Stimulated activated CD8-positive, alpha-beta memory T cell treated with anti-CD3 and anti-CD28 coated beads, Interleukin-4, amount 100 ng/mL, for 4 hours (primary cell): Measurements from ENCODE around the gene TGM6.
"Not testable (repeated sequence)": the region's sequence is repeated elsewhere in the genome, so short reads cannot be mapped to it uniquely, and the experiment has no call there.

Experiments used
- DNase-seq, 2 donors: peaks; one replicate each; pipeline ENCODE4 v3.0.0-alpha.2; 2020; ENCODE audit warnings: low read depth in 2 of 2, low spot score in 1 of 2

Gene TGM6

GRCh38 chr20:2397595-2398145 is 17.0 kb downstream of the TGM6 start:
- DNase-seq: no peak

DNA sequence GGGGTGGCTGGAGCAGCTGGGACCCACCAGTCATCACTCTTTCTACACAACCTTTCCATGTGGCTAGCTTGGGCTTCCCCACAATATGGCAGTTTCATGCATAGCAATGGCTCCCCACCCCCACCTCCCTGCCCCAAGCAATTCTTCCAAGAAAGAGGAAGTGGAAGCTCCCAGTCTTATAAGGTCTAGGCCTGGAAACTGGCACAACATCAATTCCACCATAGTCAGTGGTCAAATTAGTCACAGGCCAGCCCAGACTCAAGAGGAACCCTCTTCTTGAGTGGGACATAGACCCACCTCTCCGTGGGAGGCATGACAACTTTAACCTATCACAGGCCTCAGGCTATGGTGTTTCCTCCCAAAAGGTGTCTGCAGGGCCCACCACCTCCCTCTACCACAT is 17.7 kb downstream of the TGM6 start:
- DNase-seq: no peak

DNA sequence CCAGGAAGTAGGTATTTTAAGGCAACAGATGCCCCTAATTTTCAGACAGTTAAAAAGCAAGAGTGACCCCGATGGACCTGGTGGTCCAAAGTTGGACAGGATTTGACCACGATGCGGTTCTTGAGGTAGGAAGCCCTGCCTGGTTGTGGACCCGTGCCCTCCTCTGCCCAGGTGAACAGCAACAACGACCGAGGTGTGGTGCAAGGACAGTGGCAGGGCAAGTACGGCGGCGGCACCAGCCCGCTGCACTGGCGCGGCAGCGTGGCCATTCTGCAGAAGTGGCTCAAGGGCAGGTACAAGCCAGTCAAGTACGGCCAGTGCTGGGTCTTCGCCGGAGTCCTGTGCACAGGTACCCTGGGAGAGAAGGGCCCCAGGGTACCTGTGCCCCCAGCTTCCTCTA is 18.7 kb downstream of the TGM6 start:
- DNase-seq: no peak

- no peak for DNase-seq
Measured at GRCh38 chr20:2400290-2400689, 19.6 kb downstream of the TGM6 start.

DNA sequence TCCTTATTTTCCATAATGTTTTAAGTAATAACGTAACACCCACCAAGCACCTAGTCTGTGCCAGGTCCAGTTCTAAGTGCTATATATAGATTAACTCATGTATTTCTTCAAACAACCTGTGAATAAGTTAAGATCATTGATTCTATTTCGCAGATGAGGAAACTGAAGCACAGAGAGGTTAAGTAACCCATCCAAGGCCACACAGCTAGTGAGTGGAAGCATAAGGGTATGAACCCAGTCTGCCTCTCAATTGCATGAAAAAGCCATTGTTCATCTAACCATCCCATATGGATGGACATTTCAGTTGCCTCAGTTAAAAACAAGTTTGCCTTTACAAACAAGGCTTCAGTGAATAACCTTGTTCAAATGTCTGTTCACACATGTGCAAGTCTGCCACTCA is 20.8 kb downstream of the TGM6 start:
- no peak for DNase-seq

DNA sequence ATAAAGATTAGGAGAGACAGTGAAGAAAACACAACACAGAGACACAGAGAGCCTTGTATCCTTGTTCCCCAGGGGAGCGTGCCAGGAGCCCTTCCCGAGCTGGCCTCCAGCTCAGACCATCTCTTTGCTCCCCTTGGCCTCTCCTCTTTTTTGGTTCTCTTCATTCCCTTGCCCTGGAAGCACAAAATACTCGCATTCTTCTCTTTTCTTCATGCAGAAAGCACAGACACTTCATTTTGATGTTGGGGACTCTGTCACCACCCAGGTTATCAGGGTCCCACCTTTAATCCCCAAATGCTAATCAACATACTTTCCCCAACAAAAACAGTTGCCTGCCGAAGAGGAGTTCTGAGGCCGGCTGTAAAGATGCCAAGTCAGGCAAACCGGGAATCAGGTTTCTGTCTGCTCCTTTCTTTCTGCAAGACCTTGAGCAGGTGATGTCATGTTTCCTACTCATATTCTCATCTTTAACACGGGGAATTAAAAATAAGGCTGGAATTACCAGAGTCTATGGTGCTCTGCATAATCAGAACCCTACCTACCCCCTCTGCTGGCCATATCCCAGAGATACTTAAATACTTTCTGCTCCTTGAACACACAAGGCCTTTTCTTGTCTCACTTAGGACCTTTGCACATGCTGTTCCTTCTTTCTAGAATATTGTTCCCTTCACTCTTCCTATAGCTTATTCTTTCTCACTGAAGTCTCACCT is 21.7 kb downstream of the TGM6 start:
- no peak for DNase-seq

GRCh38 chr20:2403291-2404052 is 22.8 kb downstream of the TGM6 start:
- DNase-seq: no peak

DNA sequence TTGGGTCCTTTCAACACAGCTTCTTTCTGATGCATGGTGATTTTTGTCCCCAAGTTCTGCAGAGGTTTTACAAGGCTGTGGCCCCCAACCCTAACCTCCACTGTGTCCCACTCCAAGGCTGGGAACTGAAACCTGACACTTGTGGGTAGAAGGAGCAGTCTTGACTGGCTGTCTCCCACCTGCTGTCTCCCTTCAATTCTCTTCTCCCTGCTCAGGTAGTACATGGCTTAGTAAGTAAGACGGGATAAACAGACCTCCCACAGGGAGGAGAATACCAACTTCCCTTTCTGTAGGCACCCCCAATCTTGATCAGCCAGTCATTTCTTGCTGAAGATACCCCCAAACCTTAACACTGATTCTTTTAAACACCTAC is 25.0 kb downstream of the TGM6 start:
- DNase-seq: no peak

DNA sequence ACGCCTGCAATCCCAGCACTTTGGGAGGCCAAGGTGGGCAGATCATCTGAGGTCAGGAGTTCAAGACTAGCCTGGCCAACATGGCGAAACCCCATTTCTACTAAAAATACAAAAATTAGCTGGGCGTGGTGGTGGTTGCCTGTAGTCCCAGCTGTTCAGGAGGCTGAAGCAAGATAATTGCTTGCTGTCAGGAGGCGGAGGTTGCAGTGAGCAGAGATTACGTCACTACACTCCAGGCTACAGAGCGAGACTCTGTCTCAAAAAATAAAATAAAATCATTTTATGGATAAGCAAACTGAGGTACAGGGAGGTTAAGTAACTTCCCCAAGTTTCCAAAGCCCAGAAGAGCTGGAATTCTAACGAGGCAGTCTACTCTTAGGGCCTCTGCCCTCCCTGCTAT is 26.7 kb downstream of the TGM6 start:
- DNase-seq: not testable (repeated sequence)

DNA sequence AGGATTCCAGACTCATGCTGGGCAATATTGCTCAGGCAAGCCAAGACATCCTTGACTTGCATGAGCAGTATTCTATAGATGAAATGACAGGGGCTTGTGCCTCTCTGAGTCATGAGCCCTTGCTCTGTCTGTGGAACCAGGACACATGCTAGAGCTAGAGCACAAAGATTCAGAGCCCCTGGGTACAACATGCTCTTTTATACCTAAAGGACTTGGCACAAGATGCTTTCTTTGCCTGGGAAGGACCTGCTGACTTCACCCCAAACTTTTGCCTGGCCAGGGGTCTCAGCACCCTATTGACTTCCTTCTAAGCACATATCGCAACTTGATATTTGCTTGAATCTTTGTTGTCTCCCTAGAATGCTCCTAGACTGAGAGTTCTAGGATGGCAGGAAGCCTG is 27.4 kb downstream of the TGM6 start:
- no peak for DNase-seq

DNA sequence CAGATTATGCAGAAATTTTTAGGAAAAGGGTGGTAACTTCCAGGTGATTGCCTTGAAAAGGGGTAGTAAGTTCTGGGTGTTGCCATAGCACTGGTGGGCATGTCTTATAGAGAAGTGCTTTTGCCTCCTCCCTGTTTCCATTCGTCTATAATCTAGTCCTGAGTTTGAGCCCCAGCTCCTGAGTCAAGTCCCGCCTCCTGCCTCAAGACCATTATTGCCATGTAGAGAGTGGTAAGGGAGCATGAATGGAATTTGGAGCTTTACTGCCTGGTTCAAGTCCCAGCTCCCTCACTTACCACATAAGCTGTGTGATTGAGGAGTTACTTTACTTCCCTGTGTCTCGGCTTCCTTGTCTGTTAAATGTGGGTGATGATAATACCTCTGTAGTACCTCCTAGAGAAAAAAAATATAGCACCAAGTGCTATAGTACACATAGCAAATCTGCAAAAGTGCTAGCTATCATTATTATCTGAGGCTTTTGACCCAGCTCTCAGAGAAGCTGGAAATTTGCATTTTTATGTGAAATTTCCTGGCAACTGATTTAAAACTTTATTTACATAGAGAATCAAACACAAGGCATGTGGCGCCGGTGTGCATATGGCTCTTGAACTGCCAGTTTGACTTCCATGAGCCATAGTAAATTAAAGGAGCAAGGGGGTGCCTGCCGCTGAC is 36.0 kb downstream of the TGM6 start:
- no peak for DNase-seq

DNA sequence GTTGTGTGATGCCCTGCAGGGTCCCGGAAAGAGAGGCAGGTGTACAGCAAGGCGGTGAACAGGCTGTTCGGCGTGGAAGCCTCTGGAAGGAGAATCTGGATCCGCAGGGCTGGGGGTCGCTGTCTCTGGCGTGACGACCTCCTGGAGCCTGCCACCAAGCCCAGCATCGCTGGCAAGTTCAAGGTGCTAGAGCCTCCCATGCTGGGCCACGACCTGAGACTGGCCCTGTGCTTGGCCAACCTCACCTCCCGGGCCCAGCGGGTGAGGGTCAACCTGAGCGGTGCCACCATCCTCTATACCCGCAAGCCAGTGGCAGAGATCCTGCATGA is 36.5 kb downstream of the TGM6 start:
- no peak for DNase-seq

GRCh38 chr20:2418388-2418787 is 37.7 kb downstream of the TGM6 start:
- no peak for DNase-seq

GRCh38 chr20:2420510-2420909 is 39.8 kb downstream of the TGM6 start:
- no peak for DNase-seq

GRCh38 chr20:2421247-2421646 is 40.5 kb downstream of the TGM6 start:
- DNase-seq: no peak

DNA sequence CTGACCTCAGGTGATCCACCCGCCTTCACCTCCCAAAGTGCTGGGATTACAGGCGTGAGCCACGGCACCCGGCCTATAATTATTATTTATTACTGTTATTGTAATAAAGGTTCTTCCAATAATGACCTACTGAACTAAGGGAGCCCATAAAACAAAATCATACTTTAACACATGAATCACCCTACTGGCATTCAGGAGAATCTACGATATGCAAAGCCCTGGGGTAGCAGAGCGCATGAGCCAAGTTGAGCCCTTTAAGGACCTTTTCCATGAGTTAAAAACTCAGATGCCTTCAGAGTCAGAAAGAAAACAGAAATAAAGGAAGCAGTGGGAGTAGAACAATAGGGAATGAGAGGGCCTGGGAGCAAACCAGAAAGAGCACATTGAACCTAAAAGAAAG is 48.4 kb downstream of the TGM6 start:
- DNase-seq: no peak

DNA sequence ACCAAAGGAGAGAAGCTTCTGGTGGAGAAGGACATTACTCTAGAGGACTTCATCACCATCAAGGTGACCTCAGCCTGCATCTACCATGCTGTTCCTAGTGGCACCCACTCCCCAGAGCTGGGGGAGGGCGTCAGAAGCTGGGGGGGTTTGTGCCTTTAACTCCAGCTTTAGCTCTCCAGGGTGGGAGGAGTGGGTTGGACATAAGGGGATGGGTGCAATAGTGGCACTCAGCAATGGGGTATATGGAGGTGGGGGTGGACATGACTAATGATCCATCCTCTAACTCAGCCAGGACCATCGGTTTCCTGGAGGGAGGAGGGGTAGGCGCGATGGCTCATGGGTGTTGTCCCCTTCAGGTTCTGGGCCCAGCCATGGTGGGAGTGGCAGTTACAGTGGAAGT is 49.8 kb downstream of the TGM6 start:
- no peak for DNase-seq

DNA sequence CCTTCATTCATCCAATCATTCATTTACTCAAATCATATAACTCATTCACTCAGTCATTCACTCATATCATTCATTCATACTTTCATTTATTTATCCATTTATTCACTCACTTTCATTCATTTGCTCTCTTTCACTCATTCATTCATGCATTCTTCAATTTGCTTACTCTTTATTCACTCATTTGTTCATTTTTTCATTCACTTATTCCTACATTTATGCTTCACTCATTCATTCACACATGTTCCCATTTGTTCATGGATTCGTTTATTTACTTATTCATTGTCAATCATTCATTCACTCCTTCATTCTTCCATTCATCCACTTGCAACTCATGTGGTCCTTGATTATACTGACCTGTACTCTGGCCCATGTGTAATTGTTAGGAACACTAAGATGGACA is 50.5 kb downstream of the TGM6 start:
- no peak for DNase-seq

GRCh38 chr20:2446845-2447244 is 66.1 kb downstream of the TGM6 start:
- no peak for DNase-seq

- DNase-seq: no peak
Measured at GRCh38 chr20:2449386-2449785, 68.7 kb downstream of the TGM6 start.

- DNase-seq: no peak
Measured at GRCh38 chr20:2451422-2451821, 70.7 kb downstream of the TGM6 start.
